Measurements from ENCODE around the gene DAND5. TPM values are rescaled to one million over a fixed set of nuclear protein-coding genes. Genes with fewer than 3 reads are reported as not detected.

Gene DAND5
- total and polyA plus RNA-seq, 9 of the 15 experiments (the other 6 are each of a cell fraction or from before 2014, with no cell fraction given), result 0.22 to 0.83 (median 0.60) TPM

DNA sequence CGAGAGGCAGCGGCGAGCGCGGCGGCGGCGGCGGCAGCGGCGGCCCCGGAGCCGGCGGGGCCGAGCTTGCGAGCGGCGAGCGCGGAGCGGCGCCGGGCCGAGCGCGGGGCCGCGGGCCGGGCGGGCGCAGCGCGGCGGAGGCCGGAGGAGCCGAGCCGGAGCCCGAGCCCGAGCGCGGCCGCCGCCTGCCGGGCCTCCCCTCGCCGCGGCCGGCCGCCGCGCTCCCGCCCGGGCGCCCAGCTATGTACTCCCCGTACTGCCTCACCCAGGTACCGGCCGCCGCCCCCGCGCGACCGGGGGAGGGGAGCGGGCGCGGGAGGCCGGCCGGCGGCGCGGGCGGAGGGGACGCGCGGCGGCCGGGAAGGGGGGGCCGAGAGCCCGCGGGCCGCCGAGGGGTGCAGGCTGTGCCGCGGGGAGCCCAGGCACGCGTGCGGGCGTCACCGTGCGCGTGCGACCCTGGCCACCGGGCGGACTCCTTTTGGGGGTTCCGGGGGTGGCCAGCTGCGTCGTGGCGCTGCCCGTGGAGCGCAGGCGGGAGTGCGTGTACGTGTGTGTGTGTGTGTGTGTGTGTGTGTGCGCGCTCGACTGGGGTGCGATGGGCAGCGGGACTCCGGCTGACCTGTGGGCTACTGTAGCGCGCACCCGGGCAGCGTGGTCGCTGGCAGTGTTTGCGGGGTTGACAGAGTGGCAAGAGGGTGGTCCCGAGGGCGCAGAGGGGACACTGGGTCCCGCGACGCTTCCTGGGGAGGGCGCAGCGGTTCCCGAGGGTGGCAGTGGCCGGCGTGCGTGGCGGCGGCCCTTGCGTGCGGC is 26.4 kb downstream of the DAND5 start (continued):
- TF ChIP-seq, protein P1, sequence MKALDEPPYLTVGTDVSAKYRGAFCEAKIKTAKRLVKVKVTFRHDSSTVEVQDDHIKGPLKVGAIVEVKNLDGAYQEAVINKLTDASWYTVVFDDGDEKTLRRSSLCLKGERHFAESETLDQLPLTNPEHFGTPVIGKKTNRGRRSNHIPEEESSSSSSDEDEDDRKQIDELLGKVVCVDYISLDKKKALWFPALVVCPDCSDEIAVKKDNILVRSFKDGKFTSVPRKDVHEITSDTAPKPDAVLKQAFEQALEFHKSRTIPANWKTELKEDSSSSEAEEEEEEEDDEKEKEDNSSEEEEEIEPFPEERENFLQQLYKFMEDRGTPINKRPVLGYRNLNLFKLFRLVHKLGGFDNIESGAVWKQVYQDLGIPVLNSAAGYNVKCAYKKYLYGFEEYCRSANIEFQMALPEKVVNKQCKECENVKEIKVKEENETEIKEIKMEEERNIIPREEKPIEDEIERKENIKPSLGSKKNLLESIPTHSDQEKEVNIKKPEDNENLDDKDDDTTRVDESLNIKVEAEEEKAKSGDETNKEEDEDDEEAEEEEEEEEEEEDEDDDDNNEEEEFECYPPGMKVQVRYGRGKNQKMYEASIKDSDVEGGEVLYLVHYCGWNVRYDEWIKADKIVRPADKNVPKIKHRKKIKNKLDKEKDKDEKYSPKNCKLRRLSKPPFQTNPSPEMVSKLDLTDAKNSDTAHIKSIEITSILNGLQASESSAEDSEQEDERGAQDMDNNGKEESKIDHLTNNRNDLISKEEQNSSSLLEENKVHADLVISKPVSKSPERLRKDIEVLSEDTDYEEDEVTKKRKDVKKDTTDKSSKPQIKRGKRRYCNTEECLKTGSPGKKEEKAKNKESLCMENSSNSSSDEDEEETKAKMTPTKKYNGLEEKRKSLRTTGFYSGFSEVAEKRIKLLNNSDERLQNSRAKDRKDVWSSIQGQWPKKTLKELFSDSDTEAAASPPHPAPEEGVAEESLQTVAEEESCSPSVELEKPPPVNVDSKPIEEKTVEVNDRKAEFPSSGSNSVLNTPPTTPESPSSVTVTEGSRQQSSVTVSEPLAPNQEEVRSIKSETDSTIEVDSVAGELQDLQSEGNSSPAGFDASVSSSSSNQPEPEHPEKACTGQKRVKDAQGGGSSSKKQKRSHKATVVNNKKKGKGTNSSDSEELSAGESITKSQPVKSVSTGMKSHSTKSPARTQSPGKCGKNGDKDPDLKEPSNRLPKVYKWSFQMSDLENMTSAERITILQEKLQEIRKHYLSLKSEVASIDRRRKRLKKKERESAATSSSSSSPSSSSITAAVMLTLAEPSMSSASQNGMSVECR (CRISPR knock-in tag; IDR thresholded peaks at IDR 0.05), result peak; percentile 72; the same call in 1 of the 2 replicates
- TF ChIP-seq SETDB1 (IDR thresholded peaks at IDR 0.05; ENCODE audit: low read length) (no peak), TAF1 (IDR thresholded peaks at IDR 0.05; ENCODE audit: control insufficient read depth, extremely low read depth, insufficient read depth, low read length, severe bottlenecking) (peak; percentile 5), NONO (IDR thresholded peaks at IDR 0.05; ENCODE audit: low read depth in 2 of 2, low read length in 1 of 2) (0 out of 4 replicates have a peak, but pooled peaks of 1 of the 2 experiments have one; percentile 23), IRF2 (CRISPR knock-in tag; IDR thresholded peaks at IDR 0.05) (0 out of 2 replicates have a peak, but pooled peaks have one; percentile 49), CREM (IDR thresholded peaks at IDR 0.05; ENCODE audit: low read depth) (peak; percentile 38; the same call in 1 of the 2 replicates), PYGO2 (tag; IDR thresholded peaks at IDR 0.05) (no peak), RB1 (IDR thresholded peaks at IDR 0.05; ENCODE audit: low read depth) (peak; percentile 72; the same call in 1 of the 2 replicates), MTA3 (IDR thresholded peaks at IDR 0.05; ENCODE audit: borderline replicate concordance) (peak; percentile 37; the same call in 1 of the 2 replicates), KDM2B (CRISPR knock-in tag; IDR thresholded peaks at IDR 0.05) (peak; percentile 52; the same call in 1 of the 2 replicates), HMGN3 (IDR thresholded peaks at IDR 0.05; ENCODE audit: borderline replicate concordance, extremely low read depth, insufficient read length, low read depth, low read length) (peak; percentile 60)
- TF ChIP-seq, protein P2, sequence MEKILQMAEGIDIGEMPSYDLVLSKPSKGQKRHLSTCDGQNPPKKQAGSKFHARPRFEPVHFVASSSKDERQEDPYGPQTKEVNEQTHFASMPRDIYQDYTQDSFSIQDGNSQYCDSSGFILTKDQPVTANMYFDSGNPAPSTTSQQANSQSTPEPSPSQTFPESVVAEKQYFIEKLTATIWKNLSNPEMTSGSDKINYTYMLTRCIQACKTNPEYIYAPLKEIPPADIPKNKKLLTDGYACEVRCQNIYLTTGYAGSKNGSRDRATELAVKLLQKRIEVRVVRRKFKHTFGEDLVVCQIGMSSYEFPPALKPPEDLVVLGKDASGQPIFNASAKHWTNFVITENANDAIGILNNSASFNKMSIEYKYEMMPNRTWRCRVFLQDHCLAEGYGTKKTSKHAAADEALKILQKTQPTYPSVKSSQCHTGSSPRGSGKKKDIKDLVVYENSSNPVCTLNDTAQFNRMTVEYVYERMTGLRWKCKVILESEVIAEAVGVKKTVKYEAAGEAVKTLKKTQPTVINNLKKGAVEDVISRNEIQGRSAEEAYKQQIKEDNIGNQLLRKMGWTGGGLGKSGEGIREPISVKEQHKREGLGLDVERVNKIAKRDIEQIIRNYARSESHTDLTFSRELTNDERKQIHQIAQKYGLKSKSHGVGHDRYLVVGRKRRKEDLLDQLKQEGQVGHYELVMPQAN (IDR thresholded peaks at IDR 0.05; ENCODE audit: borderline replicate concordance), result peak; percentile 54; the same call in 1 of the 2 replicates
- TF ChIP-seq, protein P3, sequence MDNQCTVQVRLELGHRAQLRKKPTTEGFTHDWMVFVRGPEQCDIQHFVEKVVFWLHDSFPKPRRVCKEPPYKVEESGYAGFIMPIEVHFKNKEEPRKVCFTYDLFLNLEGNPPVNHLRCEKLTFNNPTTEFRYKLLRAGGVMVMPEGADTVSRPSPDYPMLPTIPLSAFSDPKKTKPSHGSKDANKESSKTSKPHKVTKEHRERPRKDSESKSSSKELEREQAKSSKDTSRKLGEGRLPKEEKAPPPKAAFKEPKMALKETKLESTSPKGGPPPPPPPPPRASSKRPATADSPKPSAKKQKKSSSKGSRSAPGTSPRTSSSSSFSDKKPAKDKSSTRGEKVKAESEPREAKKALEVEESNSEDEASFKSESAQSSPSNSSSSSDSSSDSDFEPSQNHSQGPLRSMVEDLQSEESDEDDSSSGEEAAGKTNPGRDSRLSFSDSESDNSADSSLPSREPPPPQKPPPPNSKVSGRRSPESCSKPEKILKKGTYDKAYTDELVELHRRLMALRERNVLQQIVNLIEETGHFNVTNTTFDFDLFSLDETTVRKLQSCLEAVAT (IDR thresholded peaks at IDR 0.05), result 0 out of 4 replicates have a peak, but pooled peaks of 1 of the 2 experiments have one; percentile 27
- TF ChIP-seq, protein P4, sequence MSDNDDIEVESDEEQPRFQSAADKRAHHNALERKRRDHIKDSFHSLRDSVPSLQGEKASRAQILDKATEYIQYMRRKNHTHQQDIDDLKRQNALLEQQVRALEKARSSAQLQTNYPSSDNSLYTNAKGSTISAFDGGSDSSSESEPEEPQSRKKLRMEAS (CRISPR knock-in tag; IDR thresholded peaks at IDR 0.05), result peak; percentile 47; the same call in 1 of the 2 replicates
- TF ChIP-seq, protein P5, sequence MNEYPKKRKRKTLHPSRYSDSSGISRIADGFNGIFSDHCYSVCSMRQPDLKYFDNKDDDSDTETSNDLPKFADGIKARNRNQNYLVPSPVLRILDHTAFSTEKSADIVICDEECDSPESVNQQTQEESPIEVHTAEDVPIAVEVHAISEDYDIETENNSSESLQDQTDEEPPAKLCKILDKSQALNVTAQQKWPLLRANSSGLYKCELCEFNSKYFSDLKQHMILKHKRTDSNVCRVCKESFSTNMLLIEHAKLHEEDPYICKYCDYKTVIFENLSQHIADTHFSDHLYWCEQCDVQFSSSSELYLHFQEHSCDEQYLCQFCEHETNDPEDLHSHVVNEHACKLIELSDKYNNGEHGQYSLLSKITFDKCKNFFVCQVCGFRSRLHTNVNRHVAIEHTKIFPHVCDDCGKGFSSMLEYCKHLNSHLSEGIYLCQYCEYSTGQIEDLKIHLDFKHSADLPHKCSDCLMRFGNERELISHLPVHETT (CRISPR knock-in tag; conservative IDR thresholded peaks at IDR 0.05 in 1 of 2, IDR thresholded peaks at IDR 0.05 in 1 of 2), result peak in 1 of 2 experiments; percentile 51; a peak in 2 of 4 replicates

Data from K562 (cell line).